GM19395 (cell line): ENCODE data around the gene FHIT.
A peak's percentile ranks its signal among the peaks of the same experiment; 100 is the strongest.
"Not testable (repeated sequence)": the region's sequence is repeated elsewhere in the genome, so short reads cannot be mapped to it uniquely, and the experiment has no call there.

ENCODE experiments used
- ATAC-seq: cut with Tn5 transposase; IDR thresholded peaks from one replicate; pipeline ENCODE4 v1.9.1; 2021; ENCODE audit warnings: mild to moderate bottlenecking, moderate library complexity; ENCODE audit not compliant: unreplicated experiment

The FHIT gene

DNA sequence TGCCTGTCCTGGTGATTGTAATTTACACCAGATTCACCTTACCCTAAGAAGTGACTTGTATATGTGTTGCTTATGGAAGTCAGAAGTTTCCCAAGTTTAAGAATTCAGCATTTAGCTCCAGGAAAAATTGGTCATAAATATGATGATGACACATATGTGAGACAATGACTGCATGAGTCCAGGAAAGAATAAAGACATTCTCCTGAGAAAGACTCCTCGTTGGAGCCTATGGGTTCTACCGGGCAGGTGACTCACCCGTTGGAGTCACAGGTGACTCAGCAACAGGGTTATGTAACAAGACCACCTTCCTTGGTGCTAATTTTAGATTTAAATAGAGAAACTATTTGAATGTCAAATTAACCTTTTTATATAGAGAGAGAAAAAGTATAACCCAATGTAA, 662.4 kb downstream of the FHIT start:
- ATAC-seq = no peak

DNA sequence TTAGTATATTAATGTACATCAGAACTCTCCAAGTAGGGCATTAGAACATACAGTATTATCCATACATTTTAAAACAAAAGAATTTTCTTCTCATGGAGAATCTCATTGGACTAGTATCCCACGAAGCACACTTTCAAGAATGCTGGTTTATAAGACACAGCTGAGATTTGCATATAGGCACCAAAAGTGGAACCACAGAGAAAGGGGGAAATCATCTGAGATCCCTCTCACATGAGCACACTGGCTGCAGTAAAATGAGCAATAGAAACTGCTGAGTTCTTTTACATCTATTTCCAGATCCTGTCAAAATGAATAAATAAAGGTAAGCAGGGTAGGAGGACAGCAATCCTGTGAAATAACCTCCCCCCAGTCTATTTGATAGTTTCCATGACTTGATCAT, 665.3 kb downstream of the FHIT start:
- peak; percentile 56 for ATAC-seq

DNA sequence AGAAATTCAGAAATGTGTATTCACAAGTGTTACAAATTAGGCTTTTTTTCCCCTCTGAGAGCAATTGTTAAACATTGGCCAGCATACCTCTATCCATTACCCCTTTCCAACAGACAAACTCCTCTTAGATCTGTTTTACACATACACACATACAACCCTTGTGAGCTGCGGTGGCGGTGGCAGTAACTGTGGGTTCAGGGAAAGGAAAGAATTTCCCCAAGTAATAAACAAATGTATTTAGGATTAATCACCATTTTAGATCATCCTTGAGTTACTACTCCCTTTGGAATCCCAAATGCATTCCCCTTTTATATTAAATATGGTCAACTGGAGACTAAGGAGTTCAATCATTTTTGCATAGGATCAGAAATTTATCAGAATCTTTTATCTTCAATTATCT, 667.0 kb downstream of the FHIT start:
- ATAC-seq = no peak

DNA sequence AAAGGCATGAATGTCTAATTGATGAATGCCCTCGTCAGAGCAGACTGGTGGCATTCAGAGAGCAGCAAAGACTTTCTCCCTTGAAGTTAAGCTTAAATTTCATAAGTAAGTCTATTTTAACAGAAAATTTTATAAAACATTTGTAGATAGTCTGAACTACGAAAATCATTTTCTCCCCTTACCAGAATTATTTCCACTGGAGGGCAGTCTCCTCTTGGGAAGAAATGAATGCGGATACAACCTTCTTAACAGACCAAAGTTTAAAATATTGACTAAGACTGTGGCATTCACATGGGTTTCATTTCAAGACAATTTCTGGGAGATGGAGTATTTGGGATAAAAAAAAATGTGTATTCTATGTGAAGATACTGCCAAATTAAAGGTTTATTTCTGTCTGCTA, 669.0 kb downstream of the FHIT start:
- ATAC-seq = no peak

DNA sequence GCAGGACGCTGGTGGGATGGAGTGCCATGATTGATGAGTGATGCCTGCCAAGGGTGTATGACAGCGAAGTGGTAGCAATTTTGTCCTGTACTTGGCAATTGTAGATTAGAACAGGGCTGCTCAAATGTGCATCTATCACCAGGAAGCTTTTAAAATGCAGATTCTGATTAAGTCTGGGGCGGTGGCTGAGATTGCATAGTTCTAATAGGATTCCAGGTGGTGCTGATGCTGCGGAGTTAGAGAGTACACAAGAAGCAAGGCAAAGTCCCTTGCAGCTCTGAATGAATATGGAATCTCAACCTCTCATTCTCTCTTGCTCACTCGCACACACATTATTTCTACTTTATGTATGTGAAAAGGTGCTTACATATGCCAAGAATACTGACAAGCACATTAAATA, 670.4 kb downstream of the FHIT start:
- ATAC-seq = no peak

DNA sequence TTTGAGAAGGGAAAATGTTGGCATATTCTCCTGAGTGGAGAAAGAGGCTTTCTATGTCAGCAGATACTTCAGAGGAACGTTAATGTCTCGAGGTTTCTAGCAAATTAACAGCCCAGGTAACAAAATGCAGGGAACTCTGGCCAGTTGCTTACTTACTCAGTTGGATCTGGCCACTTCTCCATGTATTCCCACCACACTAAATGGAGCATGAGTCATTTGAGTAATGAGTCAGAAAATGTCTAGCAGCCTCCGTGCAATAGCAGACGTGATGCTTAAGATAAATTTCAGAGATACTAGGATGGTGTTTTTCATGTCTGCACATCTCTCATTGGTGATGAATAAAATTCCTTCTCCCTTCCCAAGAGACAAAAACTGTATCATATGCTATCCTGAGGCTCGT, 671.5 kb downstream of the FHIT start:
- no peak for ATAC-seq

DNA sequence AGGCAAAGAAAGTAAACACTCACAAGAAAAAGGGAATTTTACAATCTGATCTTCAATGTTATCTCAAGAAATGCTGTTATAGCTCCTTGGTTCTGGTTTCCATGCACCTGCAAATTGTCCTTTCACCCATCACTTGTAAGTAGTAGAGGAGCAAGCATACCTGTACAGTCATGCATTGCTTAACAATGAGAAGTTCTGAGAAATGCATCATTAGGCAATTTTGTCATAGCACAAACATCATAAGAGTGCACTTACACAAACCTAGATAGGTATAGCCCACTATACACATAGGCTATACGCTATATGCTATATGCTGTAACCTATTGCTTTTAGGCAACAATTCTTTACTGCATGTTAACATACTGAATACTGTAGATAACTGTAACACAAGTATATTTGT, 672.3 kb downstream of the FHIT start:
- no peak for ATAC-seq

DNA sequence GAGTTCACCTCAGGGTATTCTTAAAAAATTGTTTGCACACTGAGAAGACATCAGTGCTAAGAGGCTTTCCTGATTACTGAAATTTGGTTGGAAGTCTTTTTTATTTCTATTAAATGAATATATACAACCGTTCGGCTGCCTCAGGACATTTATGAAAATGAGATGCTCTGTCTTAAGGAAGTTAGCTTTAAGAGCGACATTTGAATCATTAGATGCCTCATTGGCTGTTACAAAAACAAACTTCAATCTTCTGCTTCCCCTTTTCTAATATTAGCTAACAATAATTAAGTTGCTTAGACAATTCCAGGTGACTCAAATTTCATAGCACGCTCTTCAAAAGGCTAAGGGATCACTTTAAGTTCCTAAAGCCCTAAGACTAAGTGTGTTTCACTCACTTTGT, 673.7 kb downstream of the FHIT start:
- ATAC-seq = no peak

DNA sequence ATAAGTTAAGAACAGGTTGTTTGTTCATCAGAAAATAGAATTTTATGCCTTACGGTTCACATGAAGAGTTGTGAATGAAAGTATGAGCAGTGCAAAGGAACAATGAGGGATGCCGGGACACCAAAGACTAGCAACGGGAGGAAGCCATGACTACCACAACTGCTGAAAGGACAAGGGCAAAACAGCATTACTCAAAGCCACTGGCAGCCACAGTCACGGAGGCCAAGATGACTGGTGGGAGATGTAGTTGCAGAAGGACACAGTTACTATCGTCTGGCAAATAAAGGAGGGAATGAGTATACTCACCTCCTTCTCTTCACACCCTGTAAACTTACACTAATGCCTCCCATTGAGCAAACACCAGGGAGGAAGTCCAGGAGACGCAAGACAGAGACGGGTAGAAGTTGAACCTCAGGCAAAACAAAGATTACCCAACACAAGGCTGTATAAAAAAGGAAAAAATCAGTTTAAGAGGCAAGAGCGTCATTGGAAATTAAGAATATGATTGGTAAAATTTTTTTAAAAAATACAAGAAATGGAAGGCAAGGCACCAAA, 675.5 kb downstream of the FHIT start:
- no peak for ATAC-seq

DNA sequence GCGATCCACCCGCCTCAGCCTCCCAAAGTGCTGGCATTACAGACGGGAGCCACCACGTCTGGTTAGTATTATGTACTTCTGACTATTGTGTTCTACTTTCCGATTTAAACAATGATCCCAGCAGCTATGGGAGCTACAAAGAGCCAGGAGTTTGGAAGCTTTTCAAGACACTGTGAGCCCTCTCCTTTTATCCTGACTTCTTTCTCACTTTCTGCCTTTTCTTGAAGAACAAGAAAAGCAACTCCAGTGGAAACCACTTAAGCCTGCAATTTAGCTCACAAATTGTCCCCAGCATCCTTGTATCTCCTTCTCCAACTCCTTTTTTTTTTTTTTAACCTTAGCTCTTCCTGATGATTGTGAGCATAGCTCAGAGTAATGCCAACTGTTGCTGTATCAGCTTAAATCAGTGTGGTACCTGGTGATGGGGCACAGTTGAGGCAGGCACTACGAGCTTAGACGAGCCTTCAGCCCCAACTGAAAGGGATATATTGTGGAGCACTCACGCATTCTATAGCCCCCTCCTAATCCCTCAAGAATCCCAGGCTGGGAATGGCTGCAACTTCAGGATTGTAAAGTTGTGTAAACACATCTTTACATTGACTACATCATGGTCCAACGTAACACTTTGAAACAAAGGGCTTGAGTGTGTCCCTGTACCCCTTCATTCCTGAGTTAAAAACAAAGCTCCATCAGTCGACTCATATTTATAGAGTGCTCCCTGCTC, 677.0 kb downstream of the FHIT start:
- no peak for ATAC-seq

DNA sequence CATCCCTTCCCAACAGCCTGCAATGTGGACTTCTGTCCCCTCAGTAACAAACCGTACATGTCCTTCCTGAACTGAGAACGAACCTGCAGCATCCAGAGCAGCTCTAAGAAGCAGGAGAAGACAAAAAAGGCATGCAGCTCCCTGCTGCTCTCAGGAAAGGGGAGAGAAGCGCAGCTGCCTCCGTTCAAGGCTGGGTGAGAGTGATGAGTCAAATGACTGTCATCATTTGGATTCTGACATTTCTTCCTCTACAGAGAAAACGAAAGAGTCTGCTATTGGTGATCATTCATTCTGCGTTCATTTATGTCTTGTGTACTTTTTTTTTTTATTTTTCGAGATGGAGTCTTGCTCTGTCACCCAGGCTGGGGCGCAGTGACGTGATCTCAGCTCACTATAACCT, 677.8 kb downstream of the FHIT start:
- no peak for ATAC-seq

DNA sequence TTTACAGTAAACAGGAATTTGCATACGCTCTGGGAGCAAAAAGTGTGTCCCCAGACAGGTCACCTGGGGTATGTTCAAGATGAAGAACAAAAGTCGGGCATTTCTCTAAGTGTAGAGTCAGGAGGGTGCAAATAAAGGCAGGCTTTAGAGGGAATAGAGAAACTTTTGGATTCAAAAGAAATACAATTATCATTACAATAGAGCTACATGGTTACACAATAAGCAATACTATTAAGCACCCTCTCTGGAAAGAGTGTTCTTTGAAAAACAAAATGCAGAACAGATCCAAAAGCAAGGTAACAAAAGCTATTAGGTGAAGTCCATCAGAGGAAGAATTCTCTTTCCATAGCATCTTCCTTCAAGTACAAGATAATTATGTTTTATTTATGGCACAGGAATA, 679.7 kb downstream of the FHIT start:
- ATAC-seq = no peak

DNA sequence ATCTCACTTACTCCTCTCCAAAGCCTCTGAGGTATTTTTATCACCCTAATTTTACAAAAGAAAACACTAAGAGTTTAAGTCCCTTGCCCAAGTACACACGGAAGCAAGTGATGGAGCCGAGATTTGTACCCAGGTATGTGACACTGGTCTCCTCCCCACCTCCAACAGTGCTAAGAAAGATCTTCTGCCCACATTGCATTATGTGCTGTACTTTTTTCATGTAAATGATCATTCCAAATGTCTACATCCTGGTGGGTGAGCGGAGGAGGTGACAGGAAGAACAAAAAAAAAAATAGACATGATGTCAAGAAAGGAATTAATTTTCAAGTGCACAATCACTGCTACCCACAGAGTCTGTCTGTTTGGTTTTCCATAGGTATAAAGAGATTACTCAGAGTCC, 694.1 kb downstream of the FHIT start:
- ATAC-seq = no peak

DNA sequence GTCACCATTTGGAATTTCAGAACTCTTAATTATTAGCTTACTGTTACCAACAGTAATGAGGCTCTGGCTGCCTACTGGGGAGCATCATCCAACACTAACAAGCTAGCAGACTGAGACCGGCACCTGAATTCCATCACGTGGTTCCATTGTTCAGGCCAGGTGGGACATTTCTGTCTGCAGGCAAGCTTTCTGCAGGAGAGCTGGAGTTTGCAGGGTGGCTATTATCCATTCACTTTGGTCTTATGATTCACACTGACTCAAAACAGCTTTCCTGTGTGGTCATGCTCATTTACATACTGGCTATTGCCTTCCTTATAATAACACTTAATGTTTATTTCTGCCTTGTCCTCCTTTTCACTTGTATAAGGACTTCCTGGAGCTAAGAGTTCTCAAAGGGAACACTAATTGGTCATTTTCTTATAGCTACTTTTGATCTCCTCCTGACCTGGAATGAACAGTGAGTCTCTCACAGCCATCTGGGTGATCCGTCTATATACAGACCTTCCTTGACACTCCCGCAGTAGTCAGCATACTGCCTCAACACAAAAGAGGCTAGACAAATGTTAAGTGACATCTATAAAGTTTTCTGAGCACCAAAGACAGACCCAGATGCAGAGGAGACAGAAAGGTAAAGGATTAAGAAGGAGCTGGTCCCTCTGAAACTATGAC, 695.4 kb downstream of the FHIT start:
- ATAC-seq = peak; percentile 85

DNA sequence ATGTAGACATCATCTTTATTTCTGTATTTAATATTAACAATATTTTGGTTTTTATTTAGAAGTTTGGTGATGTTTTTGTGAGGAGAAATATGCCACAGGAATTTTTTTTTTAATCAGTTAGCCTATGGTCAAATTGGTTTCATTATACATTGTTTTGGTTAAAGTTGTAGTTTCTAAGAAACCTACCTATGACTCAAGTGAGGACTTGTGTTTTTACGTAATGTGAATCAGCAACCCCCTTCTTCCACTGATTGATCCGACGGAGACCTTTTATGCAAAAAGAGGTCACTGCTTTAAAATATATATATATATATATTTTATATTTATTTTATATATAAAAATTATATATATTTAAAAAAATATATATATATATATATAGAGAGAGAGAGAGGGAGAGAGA, 698.1 kb downstream of the FHIT start:
- no peak for ATAC-seq

DNA sequence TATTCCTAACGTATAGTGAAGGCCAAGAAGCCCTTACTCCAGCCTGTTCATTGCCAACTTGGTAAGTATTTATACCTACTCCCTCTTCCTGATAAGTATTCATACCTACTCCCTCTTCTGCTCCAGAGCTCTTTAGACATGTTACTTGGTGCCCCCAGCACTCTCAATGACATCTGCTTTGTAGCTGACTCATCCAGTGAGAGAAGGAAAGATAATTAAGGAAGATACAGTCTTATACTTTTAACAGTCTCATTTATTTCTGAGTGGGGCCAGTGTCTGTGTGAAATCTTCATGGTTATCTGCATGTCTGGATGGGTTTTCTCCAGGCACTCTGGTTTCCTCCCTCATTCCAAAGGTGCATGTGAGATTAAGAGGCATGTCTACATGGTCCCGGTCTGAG, 698.7 kb downstream of the FHIT start:
- ATAC-seq = no peak

DNA sequence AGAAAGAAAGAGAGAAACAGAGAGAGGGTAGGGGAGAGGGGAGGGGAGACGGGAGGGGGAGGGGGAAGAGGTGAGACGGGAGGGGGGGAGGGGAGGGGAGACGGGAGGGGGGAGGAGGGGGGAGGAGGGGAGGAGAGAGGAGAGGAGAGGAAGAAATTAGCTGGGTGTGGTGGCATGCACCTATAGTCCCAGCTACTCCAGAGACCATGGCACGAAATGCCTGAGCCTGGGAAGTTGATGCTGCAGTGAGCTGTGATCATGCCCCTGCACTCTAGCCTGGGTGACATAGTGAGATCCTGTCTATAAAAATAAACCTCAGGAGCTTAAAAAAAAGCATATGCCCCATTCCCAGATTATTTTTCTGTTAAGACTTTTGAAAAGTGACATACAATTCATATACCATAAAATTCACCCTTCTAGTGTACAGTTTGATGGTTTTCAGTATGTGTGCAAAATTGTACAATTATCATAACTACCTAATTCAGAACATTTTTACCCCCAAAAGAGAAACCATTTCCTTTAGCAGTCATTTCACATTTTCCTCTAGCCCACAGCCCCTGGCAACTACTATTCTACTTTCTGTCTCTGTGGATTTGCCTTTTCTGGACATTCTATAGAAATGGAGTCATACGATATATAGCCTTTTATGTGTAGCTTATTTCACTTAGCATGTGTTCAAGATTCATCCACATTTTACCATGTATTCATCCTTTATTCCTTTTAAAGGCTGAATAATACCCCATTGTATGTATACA, 699.6 kb downstream of the FHIT start:
- ATAC-seq = no peak

DNA sequence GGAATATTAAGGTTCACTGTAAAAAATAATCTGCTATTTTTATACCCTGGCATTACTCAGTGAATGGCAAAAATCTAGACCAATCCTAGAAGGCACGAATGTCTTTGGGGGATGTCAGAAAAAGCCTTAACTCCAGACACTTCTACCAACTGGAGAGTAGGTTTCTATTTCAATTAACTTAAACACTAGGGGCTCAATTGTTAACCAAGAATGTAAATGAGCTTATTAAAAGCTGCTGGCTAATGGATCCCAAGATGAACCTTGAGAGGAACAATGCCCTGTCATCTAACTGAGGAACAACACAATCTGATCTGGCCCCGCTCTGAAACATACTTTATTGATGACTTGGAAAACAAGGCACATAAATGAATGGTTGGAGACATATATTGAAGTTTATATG, 701.4 kb downstream of the FHIT start:
- no peak for ATAC-seq

DNA sequence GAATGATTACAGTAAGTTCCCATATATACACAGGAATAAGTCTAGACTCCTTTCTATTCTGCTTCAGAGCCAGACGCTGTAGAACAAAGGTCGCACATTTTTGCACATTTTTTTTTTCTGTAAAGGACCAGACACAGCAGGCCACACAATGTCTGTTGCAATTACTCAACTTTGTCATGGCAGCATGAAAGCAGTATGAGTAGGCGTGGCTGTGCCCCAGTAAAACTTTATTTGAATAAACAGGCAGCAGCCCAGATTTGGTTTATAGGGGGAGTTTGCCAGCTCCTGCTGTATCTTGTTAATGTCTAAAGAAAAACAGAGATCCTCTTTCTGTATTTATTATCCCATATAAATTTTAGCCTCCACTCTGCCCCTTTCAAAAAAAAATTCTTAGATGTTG, 708.3 kb downstream of the FHIT start:
- no peak for ATAC-seq

DNA sequence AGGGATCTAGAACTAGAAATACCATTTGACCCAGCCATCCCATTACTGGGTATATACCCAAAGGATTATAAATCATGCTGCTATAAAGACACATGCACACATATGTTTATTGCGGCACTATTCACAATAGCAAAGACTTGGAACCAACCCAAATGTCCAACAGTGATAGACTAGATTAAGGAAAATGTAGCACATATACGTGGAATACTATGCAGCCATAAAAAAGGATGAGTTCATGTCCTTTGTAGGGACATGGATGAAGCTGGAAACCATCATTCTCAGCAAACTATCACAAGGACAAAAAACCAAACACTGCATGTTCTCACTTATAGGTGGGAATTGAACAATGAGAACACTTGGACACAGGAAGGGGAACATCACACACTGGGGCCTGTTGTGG, 711.9 kb downstream of the FHIT start:
- ATAC-seq = not testable (repeated sequence)

DNA sequence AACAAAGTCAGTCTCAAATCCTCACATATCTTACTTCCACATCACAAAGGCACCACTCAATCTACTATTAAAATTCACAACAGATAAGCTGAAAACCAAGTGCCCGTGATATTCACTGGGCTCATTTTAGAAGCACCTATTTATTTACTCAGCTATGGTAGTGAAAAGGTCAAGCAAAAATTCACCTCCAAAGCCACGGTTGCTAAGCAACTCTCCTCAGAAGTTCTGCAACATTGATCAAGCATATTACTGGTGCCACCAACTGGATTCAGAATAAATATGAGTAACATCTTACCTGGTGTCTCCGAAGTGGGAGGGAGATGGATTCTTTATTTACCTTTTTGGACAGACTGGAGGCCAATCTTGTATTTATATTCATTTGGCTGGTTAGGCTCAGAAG, 714.8 kb downstream of the FHIT start:
- ATAC-seq = peak; percentile 69

DNA sequence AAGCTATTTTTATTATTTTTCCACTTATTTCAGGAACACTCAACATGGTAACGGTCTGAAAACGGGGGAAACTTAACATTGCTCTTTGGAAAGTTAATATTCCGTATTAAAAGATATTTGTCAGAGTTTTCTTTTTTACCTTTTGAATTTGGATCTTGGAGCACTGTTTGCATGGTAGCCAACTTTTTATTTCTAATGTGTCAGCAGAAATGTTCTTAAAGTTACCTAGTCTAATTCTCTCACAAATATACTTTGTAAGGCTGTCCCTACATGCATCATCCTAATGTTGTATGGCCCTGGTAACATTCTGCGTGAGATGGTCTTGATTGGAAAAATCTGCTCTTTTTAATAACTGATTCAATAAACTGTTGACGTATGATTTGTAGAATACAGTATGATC, 719.5 kb downstream of the FHIT start:
- ATAC-seq = no peak
